KMS-11 (cell line): Measurements from ENCODE around the gene PHACTR1.

ENCODE experiments used
- H2AFZ ChIP-seq: fragments of 200-600 bp; sonication (generic); 2 replicates; pipeline ENCODE4 v1.6.1; 2016; ENCODE audit warnings: antibody characterized with exemption, mixed run types, low read depth
- H3K27ac ChIP-seq: fragments of 200-600 bp; sonication (generic); 2 replicates; pipeline ENCODE4 v1.6.1; 2016; ENCODE audit warnings: mild to moderate bottlenecking, mixed run types
- H3K27me3 ChIP-seq: fragments of 200-600 bp; sonication (generic); 2 replicates; pipeline ENCODE4 v1.6.1; 2017; ENCODE audit warnings: mild to moderate bottlenecking, low read depth, mixed run types, moderate library complexity; ENCODE audit not compliant: insufficient read depth
- H3K36me3 ChIP-seq: fragments of 200-600 bp; sonication (generic); 2 replicates; pipeline ENCODE4 v1.6.1; 2017; ENCODE audit warnings: mild to moderate bottlenecking, mixed run types; ENCODE audit not compliant: insufficient read depth
- H3K4me1 ChIP-seq: fragments of 200-600 bp; sonication (generic); 2 replicates; pipeline ENCODE4 v1.6.1; 2016; ENCODE audit warnings: mild to moderate bottlenecking, low read depth, mixed run types; ENCODE audit not compliant: poor library complexity, severe bottlenecking
- H3K4me2 ChIP-seq: fragments of 200-600 bp; sonication (generic); 2 replicates; pipeline ENCODE4 v1.7.0; 2016; ENCODE audit warnings: mild to moderate bottlenecking, mixed run types
- H3K4me3 ChIP-seq: fragments of 200-600 bp; sonication (generic); IDR thresholded peaks from 2 replicates; pipeline ENCODE4 v1.6.1; 2017; ENCODE audit warnings: low read depth, low read length, mixed read lengths; ENCODE audit not compliant: insufficient read depth
- H3K79me2 ChIP-seq: fragments of 200-600 bp; sonication (generic); 2 replicates; pipeline ENCODE4 v1.6.1; 2016; ENCODE audit warnings: low read depth, mixed run types; ENCODE audit not compliant: insufficient read depth
- H3K9ac ChIP-seq: fragments of 200-600 bp; sonication (generic); 2 replicates; pipeline ENCODE4 v1.6.1; 2016; ENCODE audit warnings: mild to moderate bottlenecking, mixed run types
- H4K20me1 ChIP-seq: fragments of 200-600 bp; sonication (generic); 2 replicates; pipeline ENCODE4 v1.6.1; 2016; ENCODE audit warnings: mild to moderate bottlenecking, mixed run types; ENCODE audit not compliant: insufficient read depth
- TF ChIP-seq, protein P1 (sequence below): fragments of 200-600 bp; sonication (generic); conservative IDR thresholded peaks from 2 replicates; pipeline ENCODE4 v1.6.1; 2017; ENCODE audit warnings: low read depth, mild to moderate bottlenecking, antibody characterized with exemption, low read length, moderate library complexity, mixed read lengths

Gene PHACTR1

DNA sequence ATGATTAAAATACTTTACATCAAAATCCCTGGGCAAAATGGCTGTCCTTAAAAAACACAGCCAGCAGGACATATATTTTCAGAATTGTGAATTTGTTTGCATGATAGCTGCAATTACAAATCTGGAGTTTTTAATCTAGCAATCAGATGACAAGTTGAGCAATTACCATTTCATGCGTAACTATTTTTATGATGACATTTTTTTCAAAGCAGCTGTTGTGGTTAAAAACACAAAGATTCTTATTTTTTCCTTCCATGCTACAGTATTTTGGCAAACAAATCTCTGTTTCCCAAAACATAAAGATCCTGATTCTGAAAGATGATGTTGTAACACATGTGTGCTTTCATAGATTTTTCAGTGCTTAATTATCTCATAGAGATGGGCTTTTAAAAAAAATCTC, 90.2 kb downstream of the PHACTR1 start:
- Histone ChIP-seq H3K4me2 (no peak overlapping the region), H2AFZ (no peak overlapping the region), H3K27me3 (no peaks in the 10 kb centered on the region), H3K27ac (no peak overlapping the region), H3K79me2 (no peaks in the 10 kb centered on the region), H4K20me1 (no peaks in the 10 kb centered on the region), H3K4me3 (no peak overlapping the region), H3K4me1 (no peaks in the 10 kb centered on the region), H3K9ac (no peak overlapping the region), H3K36me3 (no peaks in the 10 kb centered on the region)
- TF ChIP-seq, protein P1, sequence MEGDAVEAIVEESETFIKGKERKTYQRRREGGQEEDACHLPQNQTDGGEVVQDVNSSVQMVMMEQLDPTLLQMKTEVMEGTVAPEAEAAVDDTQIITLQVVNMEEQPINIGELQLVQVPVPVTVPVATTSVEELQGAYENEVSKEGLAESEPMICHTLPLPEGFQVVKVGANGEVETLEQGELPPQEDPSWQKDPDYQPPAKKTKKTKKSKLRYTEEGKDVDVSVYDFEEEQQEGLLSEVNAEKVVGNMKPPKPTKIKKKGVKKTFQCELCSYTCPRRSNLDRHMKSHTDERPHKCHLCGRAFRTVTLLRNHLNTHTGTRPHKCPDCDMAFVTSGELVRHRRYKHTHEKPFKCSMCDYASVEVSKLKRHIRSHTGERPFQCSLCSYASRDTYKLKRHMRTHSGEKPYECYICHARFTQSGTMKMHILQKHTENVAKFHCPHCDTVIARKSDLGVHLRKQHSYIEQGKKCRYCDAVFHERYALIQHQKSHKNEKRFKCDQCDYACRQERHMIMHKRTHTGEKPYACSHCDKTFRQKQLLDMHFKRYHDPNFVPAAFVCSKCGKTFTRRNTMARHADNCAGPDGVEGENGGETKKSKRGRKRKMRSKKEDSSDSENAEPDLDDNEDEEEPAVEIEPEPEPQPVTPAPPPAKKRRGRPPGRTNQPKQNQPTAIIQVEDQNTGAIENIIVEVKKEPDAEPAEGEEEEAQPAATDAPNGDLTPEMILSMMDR, result no peak

DNA sequence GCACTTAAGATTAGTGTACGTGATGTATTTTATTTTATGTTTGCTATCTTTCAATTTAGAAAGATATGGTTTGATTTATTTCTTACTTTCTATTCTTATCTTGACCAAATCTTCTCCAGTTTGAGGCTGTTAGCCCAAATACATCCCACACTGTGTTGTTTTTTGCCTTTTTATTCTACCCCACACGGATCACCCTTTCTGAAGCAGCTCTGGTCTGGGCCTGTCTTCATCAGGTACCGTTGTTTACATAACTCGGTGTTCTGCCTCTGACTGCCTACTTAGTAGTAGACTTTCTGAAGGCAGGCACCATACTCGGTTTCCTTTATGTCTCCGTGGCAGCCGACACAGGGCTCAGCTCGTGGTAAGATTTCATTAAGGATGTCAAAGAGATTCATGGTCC, 95.0 kb downstream of the PHACTR1 start:
- H2AFZ ChIP-seq, result no peak overlapping the region
- H3K79me2 ChIP-seq, result no peaks in the 10 kb centered on the region
- no peak overlapping the region for H3K4me2 ChIP-seq
- no peak overlapping the region for H3K27ac ChIP-seq
- H3K4me1 ChIP-seq, result no peaks in the 10 kb centered on the region
- H3K36me3 ChIP-seq, result no peaks in the 10 kb centered on the region
- TF ChIP-seq, protein P1, result no peak
- no peak overlapping the region for H3K4me3 ChIP-seq
- H3K27me3 ChIP-seq, result no peaks in the 10 kb centered on the region
- no peak overlapping the region for H3K9ac ChIP-seq
- no peaks in the 10 kb centered on the region for H4K20me1 ChIP-seq

DNA sequence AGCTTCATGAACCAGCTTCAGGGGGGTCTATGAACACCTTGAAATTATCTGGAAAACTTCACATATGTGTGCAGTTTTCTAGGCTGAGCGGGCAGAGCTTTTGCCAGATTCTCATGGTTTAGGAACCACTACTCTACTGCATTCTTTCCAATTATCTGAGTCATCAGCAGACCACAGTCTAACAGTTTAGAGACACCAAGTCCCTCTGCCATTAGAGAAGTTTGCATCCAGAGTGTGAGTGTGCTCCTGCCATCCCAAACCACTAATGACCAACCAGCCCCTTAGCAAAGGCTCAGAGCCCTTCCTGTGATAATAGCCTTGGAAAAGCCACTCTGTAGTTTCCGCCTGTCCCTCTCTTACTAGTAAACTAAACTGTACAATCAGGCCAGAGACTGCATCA, 96.8 kb downstream of the PHACTR1 start:
- H3K36me3 ChIP-seq, result no peaks in the 10 kb centered on the region
- H3K27me3 ChIP-seq, result no peaks in the 10 kb centered on the region
- H4K20me1 ChIP-seq, result no peaks in the 10 kb centered on the region
- H3K79me2 ChIP-seq, result no peaks in the 10 kb centered on the region
- no peak overlapping the region for H2AFZ ChIP-seq
- no peak overlapping the region for H3K9ac ChIP-seq
- no peak overlapping the region for H3K4me2 ChIP-seq
- no peaks in the 10 kb centered on the region for H3K4me1 ChIP-seq
- no peak overlapping the region for H3K27ac ChIP-seq
- no peak overlapping the region for H3K4me3 ChIP-seq
- TF ChIP-seq, protein P1, result no peak

DNA sequence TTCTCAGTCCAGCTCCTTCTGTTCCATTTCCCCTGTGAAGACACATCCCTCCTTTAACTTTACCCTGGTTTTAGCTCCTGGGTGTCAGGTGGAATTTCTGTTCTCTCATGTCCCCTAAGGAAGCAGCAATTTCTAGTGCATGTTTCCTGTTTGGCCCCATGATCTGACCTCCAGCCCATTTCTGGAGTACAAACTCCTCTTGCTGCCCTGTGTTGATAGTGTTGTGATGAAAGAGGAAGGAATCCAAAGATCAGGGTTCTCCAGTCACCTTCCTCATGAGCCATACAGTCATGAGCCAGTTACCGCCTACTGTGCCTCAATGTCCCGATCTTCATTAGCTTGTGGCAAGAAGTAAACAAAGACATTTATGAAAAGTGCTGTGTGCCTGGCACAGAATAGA, 97.4 kb downstream of the PHACTR1 start:
- Histone ChIP-seq H3K4me3 (no peak overlapping the region), H3K27ac (no peak overlapping the region), H3K27me3 (no peaks in the 10 kb centered on the region), H3K4me1 (no peaks in the 10 kb centered on the region), H4K20me1 (no peaks in the 10 kb centered on the region), H3K79me2 (no peaks in the 10 kb centered on the region), H3K4me2 (no peak overlapping the region), H3K9ac (no peak overlapping the region), H2AFZ (no peak overlapping the region), H3K36me3 (no peaks in the 10 kb centered on the region)
- TF ChIP-seq, protein P1, result no peak

DNA sequence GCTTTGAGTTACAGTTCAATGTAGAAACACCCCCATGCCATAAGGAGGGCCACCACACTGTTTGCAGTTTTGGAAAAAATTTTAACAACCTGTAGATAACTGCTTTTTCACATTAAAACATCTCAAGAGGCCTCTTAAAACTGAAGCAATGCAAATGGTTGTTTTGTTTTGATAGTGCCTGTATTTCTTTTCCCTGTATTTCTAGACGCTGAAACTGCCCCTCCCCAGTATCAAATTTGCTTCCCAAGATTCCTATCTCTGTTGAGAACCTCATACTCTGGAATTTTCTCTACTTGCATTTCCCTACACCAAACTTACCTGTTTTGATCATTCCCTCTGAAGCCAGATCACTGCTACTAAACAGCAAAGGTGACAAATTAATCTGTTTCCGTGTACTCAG, 98.5 kb downstream of the PHACTR1 start:
- H3K9ac ChIP-seq, result no peak overlapping the region
- H3K27me3 ChIP-seq, result no peaks in the 10 kb centered on the region
- H2AFZ ChIP-seq, result no peak overlapping the region
- TF ChIP-seq, protein P1, result no peak
- no peaks in the 10 kb centered on the region for H4K20me1 ChIP-seq
- H3K79me2 ChIP-seq, result no peaks in the 10 kb centered on the region
- no peak overlapping the region for H3K4me2 ChIP-seq
- H3K4me3 ChIP-seq, result no peak overlapping the region
- H3K4me1 ChIP-seq, result no peaks in the 10 kb centered on the region
- H3K36me3 ChIP-seq, result no peaks in the 10 kb centered on the region
- no peak overlapping the region for H3K27ac ChIP-seq
